WTC11 (cell line): ENCODE data around the gene JADE3. TPM values are rescaled to one million over a fixed set of nuclear protein-coding genes. Genes with fewer than 3 reads are reported as not detected.

ENCODE experiments used
- ATAC-seq: fragments of 200-7000 bp; cut with Tn5 transposase; 2 replicates; pipeline ENCODE4 v1.10.0; 2021; ENCODE audit warnings: mild to moderate bottlenecking, moderate library complexity
- CTCF ChIA-PET: fragments of 300-600 bp; sonication (Branson Sonifier 250); formaldehyde crosslinking; loops from one replicate; lab custom pipeline; 2021; ENCODE audit warnings: antibody characterized with exemption; lab: Charles Lee
- POLR2A ChIA-PET: fragments of 350-600 bp; sonication (Branson Sonifier 250); formaldehyde crosslinking; loops from one replicate; lab custom pipeline; 2021; ENCODE audit warnings: antibody characterized with exemption; lab: Charles Lee
- DNase-seq: peaks from one replicate; pipeline ENCODE4 v3.0.0; 2021; ENCODE audit warnings: low spot score
- H3K27ac Mint-ChIP-seq: 2 replicates; pipeline ENCODE4 v1.8.0; 2021; ENCODE audit warnings: mixed read lengths
- H3K27me3 Mint-ChIP-seq: 2 replicates; pipeline ENCODE4 v1.8.0; 2021; ENCODE audit warnings: low read depth, mild to moderate bottlenecking, moderate library complexity, mixed read lengths
- H3K36me3 Mint-ChIP-seq: 2 replicates; pipeline ENCODE4 v1.8.0; 2021; ENCODE audit warnings: mixed read lengths
- H3K4me1 Mint-ChIP-seq: 2 replicates; pipeline ENCODE4 v1.8.0; 2022; ENCODE audit warnings: mixed read lengths
- H3K4me3 Mint-ChIP-seq: 2 replicates; pipeline ENCODE4 v1.8.0; 2021; ENCODE audit warnings: mild to moderate bottlenecking, moderate library complexity, mixed read lengths
- H3K9me3 Mint-ChIP-seq: 2 replicates; pipeline ENCODE4 v1.8.0; 2021; ENCODE audit warnings: mixed read lengths
- AFF4 ChIP-seq: sonication (generic); formaldehyde crosslinking; IDR thresholded peaks from 2 replicates; pipeline ENCODE4 v1.8.1; 2023; ENCODE audit warnings: mild to moderate bottlenecking, missing genetic modification reagents, borderline replicate concordance
- CBFB ChIP-seq: sonication (generic); formaldehyde crosslinking; IDR thresholded peaks from 2 replicates; pipeline ENCODE4 v1.8.1; 2022; ENCODE audit warnings: mild to moderate bottlenecking, low read depth, missing genetic modification reagents
- CREB1 ChIP-seq: sonication (generic); formaldehyde crosslinking; IDR thresholded peaks from 2 replicates; pipeline ENCODE4 v1.8.0; 2023; ENCODE audit warnings: mild to moderate bottlenecking, missing genetic modification reagents
- CTCF ChIP-seq: fragments of 200-600 bp; IDR thresholded peaks from 2 replicates; pipeline ENCODE4 v1.8.0; 2022; ENCODE audit warnings: antibody characterized with exemption
- ELF4 ChIP-seq: sonication (generic); formaldehyde crosslinking; IDR thresholded peaks from 2 replicates; pipeline ENCODE4 v1.8.1; 2022; ENCODE audit warnings: low read depth, mild to moderate bottlenecking, moderate library complexity, missing genetic modification reagents
- GRHL2 ChIP-seq: fragments of 250-450 bp; sonication (Bioruptor Pico); IDR thresholded peaks from 2 replicates; pipeline ENCODE4 v1.8.0; 2022; ENCODE audit warnings: mild to moderate bottlenecking, moderate library complexity; ENCODE audit not compliant: insufficient replicate concordance, severe bottlenecking
- HMGA2 ChIP-seq: fragments of 250-450 bp; sonication (Bioruptor Pico); IDR thresholded peaks from 2 replicates; pipeline ENCODE4 v1.4.0; 2021; ENCODE audit warnings: mild to moderate bottlenecking, moderate library complexity
- MYBL2 ChIP-seq: sonication (generic); formaldehyde crosslinking; IDR thresholded peaks from 2 replicates; pipeline ENCODE4 v1.8.1; 2023; ENCODE audit warnings: mild to moderate bottlenecking, moderate library complexity, missing genetic modification reagents
- NFYB ChIP-seq: sonication (generic); formaldehyde crosslinking; conservative IDR thresholded peaks from 2 replicates; pipeline ENCODE4 v1.8.0; 2022; ENCODE audit warnings: low read depth, missing genetic modification reagents
- NR1H2 ChIP-seq: sonication (generic); formaldehyde crosslinking; IDR thresholded peaks from 2 replicates; pipeline ENCODE4 v1.9.0; 2021; ENCODE audit warnings: mild to moderate bottlenecking, moderate library complexity, missing genetic modification reagents
- NR3C1 ChIP-seq: sonication (generic); formaldehyde crosslinking; conservative IDR thresholded peaks from 2 replicates; pipeline ENCODE4 v1.8.1; 2023; ENCODE audit warnings: low read depth, mild to moderate bottlenecking, missing genetic modification reagents
- PREB ChIP-seq: sonication (generic); formaldehyde crosslinking; IDR thresholded peaks from 2 replicates; pipeline ENCODE4 v1.8.1; 2022; ENCODE audit warnings: mild to moderate bottlenecking, missing genetic modification reagents, moderate library complexity, borderline replicate concordance
- RELA ChIP-seq: sonication (generic); formaldehyde crosslinking; IDR thresholded peaks from 2 replicates; pipeline ENCODE4 v1.8.1; 2022; ENCODE audit warnings: missing genetic modification reagents, mild to moderate bottlenecking, borderline replicate concordance
- RORB ChIP-seq: fragments of 250-450 bp; sonication (Bioruptor Pico); IDR thresholded peaks from 2 replicates; pipeline ENCODE4 v1.9.0; 2021; ENCODE audit warnings: mild to moderate bottlenecking
- SP1 ChIP-seq: sonication (generic); formaldehyde crosslinking; conservative IDR thresholded peaks from 2 replicates; pipeline ENCODE4 v1.8.1; 2022; ENCODE audit warnings: missing genetic modification reagents
- ZNF219 ChIP-seq: sonication (generic); formaldehyde crosslinking; IDR thresholded peaks from 2 replicates; pipeline ENCODE4 v1.8.0; 2023; ENCODE audit warnings: missing genetic modification reagents, mild to moderate bottlenecking, borderline replicate concordance
- ZNF263 ChIP-seq: sonication (generic); formaldehyde crosslinking; IDR thresholded peaks from 2 replicates; pipeline ENCODE4 v1.8.1; 2022; ENCODE audit warnings: low read depth, mild to moderate bottlenecking, moderate library complexity, missing genetic modification reagents
- total RNA-seq: library from RNA; stranded (reverse); gene quantifications from 3 replicates; pipeline ENCODE4 v1.2.3, GENCODE V29; 2021
- TF ChIP-seq, protein P1 (sequence below): fragments of 250-450 bp; sonication (Bioruptor Pico); conservative IDR thresholded peaks from 2 replicates; pipeline ENCODE4 v1.9.0; 2021; ENCODE audit warnings: mild to moderate bottlenecking
- TF ChIP-seq, protein P2 (sequence below): sonication (generic); formaldehyde crosslinking; IDR thresholded peaks from 2 replicates; pipeline ENCODE4 v1.8.0; 2022; ENCODE audit warnings: mild to moderate bottlenecking, missing genetic modification reagents

JADE3 gene
- total RNA-seq, 1 experiment from 2014 or later, result 19.2 TPM

- CTCF ChIA-PET, result no interaction called here
- DNase-seq, result no peak
- no peak overlapping the region for H3K4me3 Mint-ChIP-seq
- no peak overlapping the region for H3K27ac Mint-ChIP-seq
- H3K36me3 Mint-ChIP-seq, result 0 out of 2 replicates have a peak, but pooled peaks cover 4% of the 10 kb centered on the region
- POLR2A ChIA-PET, result no interaction called here
- H3K4me1 Mint-ChIP-seq, result no peaks in the 10 kb centered on the region
- no peak for TF ChIP-seq CREB1 (CRISPR knock-in tag)
- TF ChIP-seq, protein P1, sequence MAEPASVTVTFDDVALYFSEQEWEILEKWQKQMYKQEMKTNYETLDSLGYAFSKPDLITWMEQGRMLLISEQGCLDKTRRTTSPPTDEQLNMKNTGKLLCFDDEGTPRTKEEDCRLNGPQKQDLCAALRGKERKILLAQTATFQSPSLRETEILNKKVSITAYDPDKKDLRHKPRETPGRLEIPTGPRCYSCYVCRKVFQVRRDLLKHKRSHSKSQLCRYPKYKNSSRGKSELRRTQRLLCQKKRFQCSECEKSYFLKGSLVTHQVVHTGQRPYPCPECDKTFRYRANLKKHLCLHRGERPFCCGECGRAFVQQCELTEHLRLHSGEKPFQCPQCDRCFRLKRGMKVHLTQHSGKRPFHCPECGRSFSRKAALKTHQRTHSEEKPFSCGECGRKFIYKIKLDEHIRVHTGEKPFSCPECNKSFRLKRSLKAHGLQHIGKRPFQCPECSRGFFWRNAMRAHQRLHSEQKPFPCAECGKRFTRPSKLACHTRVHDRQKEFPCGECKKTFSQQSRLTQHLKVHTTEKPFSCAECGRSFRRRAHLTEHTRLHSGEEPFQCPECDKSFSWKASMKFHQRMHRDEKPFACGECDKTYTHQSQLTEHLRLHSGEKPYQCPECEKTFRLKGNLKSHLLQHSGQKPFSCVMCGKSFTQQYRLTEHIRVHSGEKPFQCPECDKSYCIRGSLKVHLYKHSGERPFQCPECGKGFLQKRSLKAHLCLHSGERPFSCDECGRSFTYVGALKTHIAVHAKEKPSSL, result no peak
- no peak for TF ChIP-seq ZNF219 (CRISPR knock-in tag)
- no peak for TF ChIP-seq NR1H2 (CRISPR knock-in tag)
- no peak for TF ChIP-seq PREB (CRISPR knock-in tag)
- no peak for TF ChIP-seq ZNF263 (CRISPR knock-in tag)
- TF ChIP-seq CBFB, result no peak
- TF ChIP-seq HMGA2 (CRISPR knock-in tag), result no peak
- TF ChIP-seq GRHL2 (CRISPR knock-in tag), result no peak
- no peak for TF ChIP-seq NR3C1
- TF ChIP-seq RORB, result no peak
- no peak for TF ChIP-seq MYBL2 (CRISPR knock-in tag)
- no peak for TF ChIP-seq ELF4 (CRISPR knock-in tag)
- TF ChIP-seq AFF4 (CRISPR knock-in tag), result no peak
- TF ChIP-seq CTCF, result no peak
- no peak for TF ChIP-seq RELA (CRISPR knock-in tag)
- no peak for TF ChIP-seq NFYB (CRISPR knock-in tag)
- TF ChIP-seq SP1 (CRISPR knock-in tag), result no peak
- TF ChIP-seq, protein P2, sequence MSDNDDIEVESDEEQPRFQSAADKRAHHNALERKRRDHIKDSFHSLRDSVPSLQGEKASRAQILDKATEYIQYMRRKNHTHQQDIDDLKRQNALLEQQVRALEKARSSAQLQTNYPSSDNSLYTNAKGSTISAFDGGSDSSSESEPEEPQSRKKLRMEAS (CRISPR knock-in tag), result no peak
- no peaks in the 10 kb centered on the region for H3K9me3 Mint-ChIP-seq
- H3K27me3 Mint-ChIP-seq, result no peaks in the 10 kb centered on the region
- ATAC-seq, result no peak
Observed at GRCh38 chrX:47060708-47061107, 148.5 kb downstream of the JADE3 start.
